Heart right ventricle (tissue), 16 donors: ENCODE measurements around the gene RTN4. TPM values are rescaled to one million over a fixed set of nuclear protein-coding genes. Genes with fewer than 3 reads are reported as not detected.

Source experiments
- ATAC-seq, 8 donors: fragments of 200-7000 bp; cut with Tn5 transposase; one replicate each; pipeline ENCODE4 v1.9.1; 2020; ENCODE audit warnings: mild to moderate bottlenecking in 8 of 8, moderate library complexity in 8 of 8, moderate number of reproducible peaks in 1 of 8
- DNase-seq, 2 donors: peaks; one replicate each; pipeline ENCODE4 v3.0.0-alpha.2; 2020
- H3K27ac ChIP-seq, 10 donors: fragments of 200-600 bp; sonication (generic) in 2 of 10; one replicate each; pipeline versions ENCODE4 v1.5.0 to v1.8.0; 2020 to 2022; ENCODE audit warnings: mild to moderate bottlenecking in 3 of 10
- H3K27me3 ChIP-seq, 7 donors: fragments of 200-600 bp; one replicate each; pipeline ENCODE4 v1.8.0; 2021 to 2022; ENCODE audit warnings: mild to moderate bottlenecking in 2 of 7
- H3K36me3 ChIP-seq, 9 donors: fragments of 200-600 bp; sonication (generic) in 1 of 9; one replicate each; pipeline versions ENCODE4 v1.5.0 to v1.8.0; 2020 to 2022; ENCODE audit warnings: mild to moderate bottlenecking in 2 of 9
- H3K4me1 ChIP-seq, 9 donors: fragments of 200-600 bp; sonication (generic) in 1 of 9; one replicate each; pipeline versions ENCODE4 v1.5.0 to v1.8.0; 2020 to 2022; ENCODE audit warnings: mild to moderate bottlenecking in 4 of 9
- H3K4me3 ChIP-seq, 10 donors: fragments of 200-600 bp; sonication (generic) in 2 of 10; one replicate each; pipeline versions ENCODE4 v1.5.0 to v1.8.0; 2020 to 2022; ENCODE audit warnings: mild to moderate bottlenecking in 7 of 10, moderate library complexity in 2 of 10
- H3K9me3 ChIP-seq, 11 donors: fragments of 200-600 bp in 10 of 11; sonication (generic) in 2 of 11; one replicate each; pipeline versions ENCODE4 v1.5.0 to v1.8.0; 2013 to 2022; ENCODE audit warnings: mild to moderate bottlenecking in 2 of 11, control low read depth in 1 of 11, moderate library complexity in 1 of 11
- WGBS, 2 donors: extraction: QIAGEN DNeasy Blood & Tissue Kit; methylation state at CpG; one replicate each; pipeline ENCODE4 v1.1.7; 2013; ENCODE audit warnings: inconsistent platforms in 1 of 2; 5-methylcytosine and 5-hydroxymethylcytosine counted together
- intact Hi-C, 10 donors: fragments of 100-400 bp; cut with DNase I; formaldehyde crosslinking; loops; one replicate each; pipeline versions ENCODE4 v1.11.1 to v1.14.2; 2022
- polyA plus RNA-seq, 2 donors: library from polyadenylated mRNA; stranded (reverse); fragments of 200-250 nt; gene quantifications; one replicate each; pipeline ENCODE4 v1.2.3, GENCODE V29; 2013
- total RNA-seq, 10 donors: library from RNA; stranded (reverse); fragmentation: NEBNext Ultra II Directional in 3 of 10; extraction: Animal tissue kit (Norgen Biotek cat#: 25700) in 3 of 10; gene quantifications; one replicate each; pipeline versions ENCODE4 v1.2.1 to v1.2.4, GENCODE V29; 2021 to 2023
- TF ChIP-seq, protein P1 (sequence below), 9 donors: fragments of 200-600 bp; sonication (generic) in 2 of 9; IDR thresholded peaks; one replicate each; pipeline versions ENCODE4 v1.5.0 to v1.8.0; 2021 to 2022; ENCODE audit warnings: antibody characterized with exemption in 9 of 9, mild to moderate bottlenecking in 5 of 9, moderate library complexity in 1 of 9
- donor health status: Arrhythmogenic right ventricular cardiomyopathy.
- donor health status: ischemic (EF 13 %, LVEDD 7.1; RV severe dilation, severe dysfunction).
- donor health status: healthy with polysubstance abuse.
- donor health status: DM: no; HTN: yes; CAD: no.
- donor health status: DM: no; HTN: no; CAD: no.
- donor health status: ischemic (EF 25% LVEDD 6.9; RV normal size, moderate dysfunction).
- donor health status: ischemic (EF 25% LVEDD 5.7; RV mildly dilated, moderate dysfunction).
- donor health status: healthy.
- donor health status: DM: yes; HTN: yes; CAD: no.
- donor health status: Ischemic cardiomyopathy.
- donor health status: ischemic (EF 35%, LVEDD 5.7; RV mildly dilated, moderate dysfunction).
- donor health status: nonischemic (EF 11% LVEDD 7.7; RV severe dilation, severe dysfunction).
- donor health status: DM: yes; HTN: yes; CAD: no.
- donor health status: PGD.
- donor health status: ischemic (EF 29% LVEDD 5.4; RV normal size, mild dysfunction).
- donor health status: nonischemic (EF 23%, LVEDD 6.1; RV moderate dilation, normal function).

RTN4 gene
- total and polyA plus RNA-seq, 12 donors: 40.6 to 163 (median 95.3) TPM

DNA sequence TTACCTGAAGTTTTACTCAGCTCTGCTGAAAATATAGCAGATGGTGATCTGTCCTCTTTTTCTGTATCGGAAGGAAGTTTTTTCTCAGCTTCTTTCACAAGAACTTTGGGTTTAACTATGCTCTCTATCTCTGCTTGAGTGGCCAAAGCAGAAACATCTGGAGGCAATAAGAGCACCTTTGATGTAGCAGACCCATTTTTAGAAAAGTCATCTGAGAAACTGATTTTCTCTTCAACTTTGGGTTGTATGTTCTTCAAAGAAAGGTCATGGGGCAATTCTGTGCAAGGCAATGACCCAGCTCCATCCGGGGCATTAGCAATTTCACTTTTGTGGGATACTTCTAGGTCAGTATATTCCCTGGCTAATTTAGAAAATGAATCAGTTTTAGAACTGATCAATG is 25.2 kb downstream of the RTN4 start:
- peaks cover 2 to 86% (median 44%) of the 10 kb centered on the region in 9 donors for H3K4me1 ChIP-seq
- TF ChIP-seq, protein P1, sequence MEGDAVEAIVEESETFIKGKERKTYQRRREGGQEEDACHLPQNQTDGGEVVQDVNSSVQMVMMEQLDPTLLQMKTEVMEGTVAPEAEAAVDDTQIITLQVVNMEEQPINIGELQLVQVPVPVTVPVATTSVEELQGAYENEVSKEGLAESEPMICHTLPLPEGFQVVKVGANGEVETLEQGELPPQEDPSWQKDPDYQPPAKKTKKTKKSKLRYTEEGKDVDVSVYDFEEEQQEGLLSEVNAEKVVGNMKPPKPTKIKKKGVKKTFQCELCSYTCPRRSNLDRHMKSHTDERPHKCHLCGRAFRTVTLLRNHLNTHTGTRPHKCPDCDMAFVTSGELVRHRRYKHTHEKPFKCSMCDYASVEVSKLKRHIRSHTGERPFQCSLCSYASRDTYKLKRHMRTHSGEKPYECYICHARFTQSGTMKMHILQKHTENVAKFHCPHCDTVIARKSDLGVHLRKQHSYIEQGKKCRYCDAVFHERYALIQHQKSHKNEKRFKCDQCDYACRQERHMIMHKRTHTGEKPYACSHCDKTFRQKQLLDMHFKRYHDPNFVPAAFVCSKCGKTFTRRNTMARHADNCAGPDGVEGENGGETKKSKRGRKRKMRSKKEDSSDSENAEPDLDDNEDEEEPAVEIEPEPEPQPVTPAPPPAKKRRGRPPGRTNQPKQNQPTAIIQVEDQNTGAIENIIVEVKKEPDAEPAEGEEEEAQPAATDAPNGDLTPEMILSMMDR (IDR thresholded peaks at IDR 0.05): no peak

DNA sequence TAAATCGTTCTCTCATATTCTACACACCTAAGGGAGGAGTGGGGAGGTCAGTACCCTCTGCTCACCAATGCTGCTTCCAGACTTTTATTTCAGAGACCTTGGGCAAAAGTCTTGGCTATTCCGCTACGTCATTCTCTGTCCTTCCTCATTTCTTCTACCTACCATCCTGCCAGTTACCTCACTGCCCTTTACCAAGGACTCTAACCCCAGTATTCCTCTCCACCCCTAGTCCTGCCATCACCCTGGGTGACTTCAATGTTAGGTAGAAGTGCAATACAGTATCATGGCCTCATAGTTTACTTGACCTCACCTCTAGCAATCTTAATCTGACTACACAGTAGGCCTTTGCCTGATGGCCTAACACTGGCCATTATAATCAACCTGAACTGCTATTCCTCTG is 27.8 kb downstream of the RTN4 start:
- no peaks in the 10 kb centered on the region for H3K27me3 ChIP-seq
- peaks cover 0 to 15% (median 0%) of the 10 kb centered on the region in 11 donors for H3K9me3 ChIP-seq
- DNase-seq (no peak), ATAC-seq (no peak)
- whole genome bisulfite sequencing, 2 donors: 91 to 96% methylated on average over 3 of the region's 3 CpGs
- TF ChIP-seq, protein P1 (IDR thresholded peaks at IDR 0.05): no peak
- peaks cover 2 to 97% (median 37%) of the 10 kb centered on the region in 9 donors for H3K4me1 ChIP-seq
- H3K27ac ChIP-seq: peak overlapping the region in 1 of 10 donors; percentile 32
- no peak overlapping the region for H3K4me3 ChIP-seq
- intact Hi-C loops: loop anchor here in 1 of 10 donors (5.0 kb wide), 1 partner anchor 145 kb away; no protein-coding TSS in a partner anchor
- H3K36me3 ChIP-seq: peaks cover 0 to 29% (median 0%) of the 10 kb centered on the region in 9 donors

More for the DNA sequence above, 25.2 kb downstream of the RTN4 start:
- intact Hi-C loops: no loop called here
- Histone ChIP-seq H3K36me3 (peaks cover 0 to 14% (median 0%) of the 10 kb centered on the region in 9 donors), H3K27me3 (no peaks in the 10 kb centered on the region), H3K9me3 (peaks cover 0 to 12% (median 0%) of the 10 kb centered on the region in 11 donors), H3K4me3 (no peak overlapping the region), H3K27ac (peak overlapping the region in 1 of 10 donors; percentile 1)
- WGBS, 2 donors: 81 to 82% methylated on average over 2 of the region's 2 CpGs
- no peak for ATAC-seq
- no peak for DNase-seq

DNA sequence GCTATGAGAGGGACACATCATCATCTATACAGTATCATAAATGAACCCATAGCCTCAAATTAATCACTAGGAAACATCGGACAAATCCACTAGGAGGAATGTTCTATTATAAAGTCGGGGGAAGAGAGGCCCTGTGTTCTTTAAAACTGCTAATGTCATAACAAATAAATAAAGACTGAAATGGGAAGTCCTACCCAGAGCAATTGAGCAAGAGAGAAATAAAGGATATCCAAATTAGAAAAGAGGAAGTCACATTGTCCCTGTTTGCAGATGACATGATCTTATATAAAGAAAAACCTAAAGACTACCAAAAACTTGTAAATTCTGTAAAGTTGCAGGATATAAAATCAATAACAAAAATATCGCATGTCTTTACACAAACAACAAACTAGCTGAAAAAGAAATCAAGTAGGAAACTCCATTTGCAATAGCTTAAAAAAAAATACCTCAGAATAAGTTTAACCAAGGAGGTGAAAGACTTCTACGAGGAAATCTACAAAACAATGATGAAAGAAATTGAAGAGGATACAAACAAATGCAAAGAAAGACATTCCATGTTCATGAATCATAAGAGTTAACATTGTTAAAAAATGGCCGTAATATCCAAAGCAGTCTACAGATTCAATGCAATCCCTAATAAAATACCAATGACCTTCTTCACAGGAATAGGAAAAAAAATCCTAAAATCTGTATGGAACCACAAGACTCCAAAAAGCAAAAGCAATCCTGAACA is 30.6 kb downstream of the RTN4 start:
- intact Hi-C loops: loop anchor here in 6 of 10 donors (5.0 to 10.0 kb wide), 4 partner anchors 33 to 155 kb away; partner anchors contain the start of gene RTN4 (in 1 of the 6)
- Histone ChIP-seq H3K4me3 (no peak overlapping the region), H3K36me3 (peaks cover 0 to 29% (median 0%) of the 10 kb centered on the region in 9 donors), H3K9me3 (peaks cover 0 to 15% (median 0%) of the 10 kb centered on the region in 11 donors), H3K27me3 (no peaks in the 10 kb centered on the region), H3K4me1 (peaks cover 0 to 93% (median 19%) of the 10 kb centered on the region in 9 donors), H3K27ac (peak overlapping the region in 1 of 10 donors; percentile 74)
- ATAC-seq (peak in 3 of 8 donors; percentile 23 to 38 (median 36)), DNase-seq (no peak)
- WGBS, 2 donors: 75 to 90% methylated on average over 5 of the region's 5 CpGs
- TF ChIP-seq, protein P1 (IDR thresholded peaks at IDR 0.05): no peak

DNA sequence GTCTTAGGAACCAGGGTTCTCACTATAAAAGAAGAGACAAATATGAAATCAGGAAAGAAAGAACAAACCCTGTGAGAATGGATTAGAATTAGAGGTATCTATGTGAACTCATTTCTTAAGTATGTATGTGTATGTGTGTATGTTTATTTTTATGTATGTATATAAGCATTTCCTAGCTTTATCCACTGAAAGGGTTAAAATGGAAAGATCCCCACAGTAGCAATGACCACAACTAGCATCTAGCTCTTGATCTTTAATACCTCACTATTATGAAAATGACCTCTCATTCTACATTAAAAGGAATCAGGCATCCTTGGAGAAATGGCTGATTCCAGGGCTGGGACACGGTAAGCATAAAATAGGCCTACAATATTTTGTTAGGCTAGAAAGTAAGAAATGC is 31.6 kb downstream of the RTN4 start:
- intact Hi-C loops: loop anchor here in 5 of 10 donors (5.0 to 10.0 kb wide), 4 partner anchors 34 to 156 kb away; partner anchors contain the start of gene RTN4 (in 1 of the 5)
- WGBS, 2 donors: 95 to 100% methylated on average over 1 of the region's 1 CpG

More for the DNA sequence above, 31.6 kb downstream of the RTN4 start:
- TF ChIP-seq, protein P1 (IDR thresholded peaks at IDR 0.05): no peak
- Histone ChIP-seq H3K36me3 (peaks cover 0 to 29% (median 0%) of the 10 kb centered on the region in 9 donors), H3K27ac (peak overlapping the region in 1 of 10 donors; percentile 74), H3K4me3 (no peak overlapping the region), H3K4me1 (peaks cover 0 to 93% (median 23%) of the 10 kb centered on the region in 9 donors), H3K9me3 (peaks cover 0 to 15% (median 0%) of the 10 kb centered on the region in 11 donors), H3K27me3 (no peaks in the 10 kb centered on the region)
- DNase-seq (no peak), ATAC-seq (no peak)
